IPS DF 6.9 (cell line): ENCODE measurements around the gene TMEM213.

Experiments used
- DNase-seq: peaks from one replicate; pipeline ENCODE4 v3.0.0-alpha.2; 2013; ENCODE audit warnings: low read depth, low spot score
- H3K27ac ChIP-seq: one replicate; pipeline ENCODE4 v1.5.1; 2013; ENCODE audit warnings: low read length, control low read depth
- H3K27me3 ChIP-seq: 2 replicates; pipeline ENCODE4 v1.6.1; 2013; ENCODE audit warnings: mild to moderate bottlenecking, low read length; ENCODE audit not compliant: control insufficient read depth, insufficient read depth
- H3K36me3 ChIP-seq: 2 replicates; pipeline ENCODE4 v1.6.1; 2013; ENCODE audit warnings: low read length; ENCODE audit not compliant: control insufficient read depth, insufficient read depth
- H3K4me1 ChIP-seq: 2 replicates; pipeline ENCODE4 v1.6.1; 2013; ENCODE audit warnings: low read length; ENCODE audit not compliant: control insufficient read depth, insufficient read depth
- H3K4me3 ChIP-seq: 2 replicates; pipeline ENCODE4 v1.5.1; 2013; ENCODE audit warnings: mild to moderate bottlenecking, low read length
- H3K9me3 ChIP-seq: 2 replicates; pipeline ENCODE4 v1.6.1; 2013; ENCODE audit warnings: low read length, inconsistent platforms; ENCODE audit not compliant: control insufficient read depth, insufficient read depth
- WGBS: extraction: QIAGEN DNeasy Blood & Tissue Kit; methylation state at CpG from one replicate; pipeline ENCODE4 v1.1.7; 2013; ENCODE audit warnings: mixed read lengths, missing lambda C conversion rate; ENCODE audit not compliant: insufficient read length, insufficient coverage; 5-methylcytosine and 5-hydroxymethylcytosine counted together

The TMEM213 gene, protein sequence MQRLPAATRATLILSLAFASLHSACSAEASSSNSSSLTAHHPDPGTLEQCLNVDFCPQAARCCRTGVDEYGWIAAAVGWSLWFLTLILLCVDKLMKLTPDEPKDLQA

GRCh38 chr7:138797715-138798320, at the start of gene TMEM213, which contains the start of gene ATP6V0A4:
TSS of gene TMEM213 (plus strand) at chr7:138797994. CDS start at chr7:138798105, 111 bp downstream.
TSS of gene ATP6V0A4 (minus strand) at chr7:138798196. CDS start at chr7:138771247, 26,949 bp downstream.
- H3K27me3 ChIP-seq, result no peaks in the 10 kb centered on the region
- no peak within 1 kb of the TSS for H3K4me3 ChIP-seq
- no peaks in the 10 kb centered on the region for H3K9me3 ChIP-seq
- no peak within 1 kb of the TSS for H3K27ac ChIP-seq
- peak; percentile 47 for DNase-seq
- WGBS, result no CpG with 5 or more reads among the region's 14 CpGs
- H3K4me1 ChIP-seq, result peaks cover 4% of the 10 kb centered on the region
- no peaks in the 10 kb centered on the region for H3K36me3 ChIP-seq

DNA sequence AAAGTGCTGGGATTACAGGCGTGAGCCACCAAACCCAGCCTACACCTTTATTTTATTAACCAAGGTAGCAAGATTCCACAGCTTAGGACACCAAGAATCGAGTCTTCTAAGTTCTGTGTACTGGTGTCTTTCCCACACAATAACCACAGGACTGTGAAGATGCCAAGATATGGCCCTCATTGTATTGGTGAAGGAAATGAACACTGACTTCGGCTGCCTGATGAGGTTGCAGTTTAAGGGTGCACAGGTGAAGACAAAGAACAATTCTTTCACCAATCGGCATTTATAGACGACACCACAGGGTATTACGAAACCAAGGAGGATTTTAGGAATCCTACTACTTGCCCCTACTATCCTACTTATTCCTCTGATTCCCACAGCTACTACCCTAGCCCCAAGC, 49.1 kb upstream of the TMEM213 start:
- H3K27ac ChIP-seq, result no peak overlapping the region
- no peaks in the 10 kb centered on the region for H3K9me3 ChIP-seq
- no peaks in the 10 kb centered on the region for H3K4me1 ChIP-seq
- H3K27me3 ChIP-seq, result no peaks in the 10 kb centered on the region
- WGBS, result no CpG with 5 or more reads among the region's 6 CpGs
- no peak for DNase-seq
- H3K36me3 ChIP-seq, result no peaks in the 10 kb centered on the region
- H3K4me3 ChIP-seq, result no peak overlapping the region

- Histone ChIP-seq H3K4me1 (no peaks in the 10 kb centered on the region), H3K9me3 (no peaks in the 10 kb centered on the region), H3K27me3 (no peaks in the 10 kb centered on the region), H3K36me3 (no peaks in the 10 kb centered on the region), H3K27ac (no peak overlapping the region), H3K4me3 (no peak overlapping the region)
- DNase-seq, result no peak
- WGBS, result no CpG with 5 or more reads among the region's 3 CpGs
Measured at GRCh38 chr7:138749960-138750359, 47.8 kb upstream of the TMEM213 start.

- H3K9me3 ChIP-seq, result no peaks in the 10 kb centered on the region
- no CpG with 5 or more reads among the region's 15 CpGs for WGBS
- H3K36me3 ChIP-seq, result no peaks in the 10 kb centered on the region
- no peaks in the 10 kb centered on the region; the same call in 1 of the 2 replicates for H3K4me1 ChIP-seq
- H3K4me3 ChIP-seq, result no peak overlapping the region
- no peak overlapping the region for H3K27ac ChIP-seq
- DNase-seq, result no peak
- H3K27me3 ChIP-seq, result no peaks in the 10 kb centered on the region
Measured at GRCh38 chr7:138750473-138750872, 47.3 kb upstream of the TMEM213 start.

DNA sequence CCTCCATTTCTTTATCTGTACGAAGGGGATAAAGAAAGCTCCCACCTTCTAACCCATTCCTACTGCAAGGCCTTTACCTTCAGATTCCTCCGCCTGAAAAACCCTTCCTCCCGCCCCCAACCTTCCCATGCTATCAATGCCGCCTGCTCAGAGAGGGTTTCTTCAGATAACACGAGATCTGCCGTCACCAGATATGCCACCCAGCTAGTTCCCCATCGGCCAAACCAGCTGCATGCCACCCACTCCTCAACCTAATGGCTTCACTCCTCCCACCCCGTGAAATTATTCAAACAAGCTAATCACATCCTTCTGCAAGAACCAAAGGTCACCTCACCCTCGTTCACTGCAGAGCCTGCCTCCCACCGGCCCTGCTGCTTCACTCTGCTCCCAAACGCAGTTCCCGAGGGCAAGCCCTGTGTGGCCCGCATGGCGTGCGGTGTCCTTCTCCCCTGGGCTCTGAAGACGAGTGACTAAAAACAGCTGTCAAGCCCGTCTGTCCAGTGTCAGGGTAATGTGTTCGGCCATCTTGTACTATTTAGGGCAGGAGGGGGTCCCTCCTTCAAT, 46.8 kb upstream of the TMEM213 start:
- H3K36me3 ChIP-seq, result no peaks in the 10 kb centered on the region
- no CpG with 5 or more reads among the region's 18 CpGs for WGBS
- H3K27ac ChIP-seq, result no peak overlapping the region
- DNase-seq, result no peak
- no peaks in the 10 kb centered on the region; the same call in 1 of the 2 replicates for H3K4me1 ChIP-seq
- no peak overlapping the region for H3K4me3 ChIP-seq
- no peaks in the 10 kb centered on the region for H3K9me3 ChIP-seq
- no peaks in the 10 kb centered on the region for H3K27me3 ChIP-seq

GRCh38 chr7:138752518-138753149, 45.2 kb upstream of the TMEM213 start:
- no peak overlapping the region for H3K4me3 ChIP-seq
- no peaks in the 10 kb centered on the region; the same call in 1 of the 2 replicates for H3K4me1 ChIP-seq
- no peak for DNase-seq
- no peak overlapping the region for H3K27ac ChIP-seq
- no CpG with 5 or more reads among the region's 12 CpGs for WGBS
- H3K36me3 ChIP-seq, result no peaks in the 10 kb centered on the region
- H3K9me3 ChIP-seq, result no peaks in the 10 kb centered on the region
- H3K27me3 ChIP-seq, result no peaks in the 10 kb centered on the region

GRCh38 chr7:138753150-138753518, 44.7 kb upstream of the TMEM213 start:
- no peaks in the 10 kb centered on the region; the same call in 1 of the 2 replicates for H3K4me1 ChIP-seq
- H3K36me3 ChIP-seq, result no peaks in the 10 kb centered on the region
- no peaks in the 10 kb centered on the region for H3K27me3 ChIP-seq
- no peak for DNase-seq
- no CpG with 5 or more reads among the region's 8 CpGs for WGBS
- H3K27ac ChIP-seq, result no peak overlapping the region
- no peak overlapping the region for H3K4me3 ChIP-seq
- no peaks in the 10 kb centered on the region for H3K9me3 ChIP-seq

DNA sequence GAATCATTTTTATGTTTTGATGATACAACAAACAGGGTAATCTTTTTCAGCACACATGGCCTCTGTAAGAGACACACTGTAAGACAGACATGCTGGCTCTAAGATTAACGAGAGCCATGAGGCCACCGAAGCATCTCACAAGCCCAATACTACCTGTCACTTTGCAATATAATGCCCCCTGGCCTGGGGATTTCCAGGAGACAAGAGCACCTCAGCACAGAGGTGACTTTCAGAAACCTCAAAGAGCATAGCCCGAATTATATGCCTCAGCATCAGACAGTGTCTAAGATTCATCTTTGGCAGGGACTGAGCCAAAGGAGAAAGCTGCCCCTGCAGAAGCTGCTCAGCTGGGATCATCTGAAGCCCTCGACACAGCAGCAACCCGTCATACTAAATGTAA, 44.2 kb upstream of the TMEM213 start:
- H3K4me1 ChIP-seq, result no peaks in the 10 kb centered on the region; the same call in 1 of the 2 replicates
- WGBS, result no CpG with 5 or more reads among the region's 5 CpGs
- H3K27me3 ChIP-seq, result no peaks in the 10 kb centered on the region
- no peaks in the 10 kb centered on the region for H3K36me3 ChIP-seq
- H3K9me3 ChIP-seq, result no peaks in the 10 kb centered on the region
- H3K27ac ChIP-seq, result no peak overlapping the region
- DNase-seq, result no peak
- no peak overlapping the region for H3K4me3 ChIP-seq

- no peak for DNase-seq
- H3K4me1 ChIP-seq, result no peaks in the 10 kb centered on the region; the same call in 1 of the 2 replicates
- WGBS, result no CpG with 5 or more reads among the region's 10 CpGs
- no peaks in the 10 kb centered on the region for H3K27me3 ChIP-seq
- no peak overlapping the region for H3K27ac ChIP-seq
- no peaks in the 10 kb centered on the region for H3K36me3 ChIP-seq
- no peaks in the 10 kb centered on the region for H3K9me3 ChIP-seq
- H3K4me3 ChIP-seq, result no peak overlapping the region
Measured at GRCh38 chr7:138755331-138755747, 42.5 kb upstream of the TMEM213 start.

DNA sequence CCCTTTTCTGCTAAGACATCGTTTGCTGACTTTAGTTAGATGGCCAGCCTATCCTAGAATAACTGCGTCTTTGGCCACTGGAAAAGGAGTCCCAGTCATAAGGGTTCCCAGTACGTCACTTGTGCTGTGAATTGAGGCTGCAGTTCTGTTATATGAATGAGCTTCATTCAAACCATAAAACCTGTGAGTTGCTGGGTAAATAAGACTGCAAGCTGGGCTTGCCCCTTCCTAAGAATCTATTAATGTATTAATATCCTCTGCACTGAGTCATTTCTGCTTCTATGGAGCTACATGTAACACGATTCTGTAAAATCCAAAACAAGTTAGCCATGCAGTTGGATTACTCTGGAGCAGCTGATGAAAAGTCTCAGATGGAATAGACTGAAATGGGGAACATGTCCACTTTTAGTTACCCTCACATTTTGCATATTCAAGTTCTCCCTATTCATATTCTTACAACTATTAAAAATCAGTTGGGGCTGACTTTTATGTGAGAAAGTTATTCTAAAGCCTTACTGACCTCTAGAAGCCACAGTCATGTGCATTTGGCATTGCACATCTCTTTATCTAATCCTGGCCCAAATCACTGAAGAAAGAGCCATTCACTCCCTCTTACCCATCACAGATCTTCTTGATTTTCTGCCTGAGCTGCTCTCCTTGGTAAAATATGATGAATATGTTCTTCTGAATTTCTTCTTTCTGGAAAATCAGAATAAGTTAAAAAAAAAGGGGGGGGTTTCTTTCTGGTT, 41.8 kb upstream of the TMEM213 start:
- DNase-seq, result no peak
- H3K36me3 ChIP-seq, result no peaks in the 10 kb centered on the region
- no peaks in the 10 kb centered on the region for H3K27me3 ChIP-seq
- no peak overlapping the region for H3K27ac ChIP-seq
- no peaks in the 10 kb centered on the region for H3K9me3 ChIP-seq
- H3K4me1 ChIP-seq, result no peaks in the 10 kb centered on the region; the same call in 1 of the 2 replicates
- no peak overlapping the region for H3K4me3 ChIP-seq
- WGBS, result no CpG with 5 or more reads among the region's 4 CpGs
